Activated naive CD8-positive, alpha-beta T cell (primary cell): Measurements from ENCODE around the gene CLPTM1L.

Experiments
- H3K27ac Mint-ChIP-seq: one replicate; pipeline ENCODE4 v1.8.0; 2021; ENCODE audit warnings: mixed read lengths
- H3K27me3 Mint-ChIP-seq: one replicate; pipeline ENCODE4 v1.8.0; 2021; ENCODE audit warnings: mixed read lengths
- H3K36me3 Mint-ChIP-seq: one replicate; pipeline ENCODE4 v1.8.0; 2021; ENCODE audit warnings: mixed read lengths
- H3K4me1 Mint-ChIP-seq: one replicate; pipeline ENCODE4 v1.8.0; 2021; ENCODE audit warnings: low read depth, mixed read lengths
- H3K4me3 Mint-ChIP-seq: one replicate; pipeline ENCODE4 v1.8.0; 2021; ENCODE audit warnings: mild to moderate bottlenecking, mixed read lengths
- H3K9me3 Mint-ChIP-seq: one replicate; pipeline ENCODE4 v1.8.0; 2021; ENCODE audit warnings: low read depth, mixed read lengths

The CLPTM1L gene

GRCh38 chr5:1273745-1274144 lies 71.2 kb downstream of the CLPTM1L start:
- Mint-ChIP-seq H3K4me3 (no peak overlapping the region), H3K9me3 (no peaks in the 10 kb centered on the region), H3K4me1 (peaks cover 5% of the 10 kb centered on the region), H3K36me3 (peaks cover 4% of the 10 kb centered on the region), H3K27me3 (no peaks in the 10 kb centered on the region), H3K27ac (no peak overlapping the region)

GRCh38 chr5:1272201-1272600 lies 72.7 kb downstream of the CLPTM1L start:
- Mint-ChIP-seq H3K27me3 (no peaks in the 10 kb centered on the region), H3K4me1 (peaks cover 14% of the 10 kb centered on the region)

GRCh38 chr5:1270933-1271914 lies 73.7 kb downstream of the CLPTM1L start:
- H3K4me1 Mint-ChIP-seq, result peaks cover 14% of the 10 kb centered on the region
- H3K36me3 Mint-ChIP-seq, result no peaks in the 10 kb centered on the region
- H3K27me3 Mint-ChIP-seq, result no peaks in the 10 kb centered on the region
- no peaks in the 10 kb centered on the region for H3K9me3 Mint-ChIP-seq
- H3K27ac Mint-ChIP-seq, result no peak overlapping the region
- H3K4me3 Mint-ChIP-seq, result no peak overlapping the region

More at GRCh38 chr5:1272201-1272600, 72.7 kb downstream of the CLPTM1L start:
- Mint-ChIP-seq H3K4me3 (no peak overlapping the region), H3K27ac (no peak overlapping the region), H3K36me3 (no peaks in the 10 kb centered on the region), H3K9me3 (no peaks in the 10 kb centered on the region)

- Mint-ChIP-seq H3K4me1 (peaks cover 14% of the 10 kb centered on the region), H3K27ac (no peak overlapping the region), H3K27me3 (no peaks in the 10 kb centered on the region), H3K9me3 (no peaks in the 10 kb centered on the region), H3K36me3 (no peaks in the 10 kb centered on the region), H3K4me3 (no peak overlapping the region)
These were observed 74.5 kb downstream of the CLPTM1L start for GRCh38 chr5:1270426-1270825.

- Mint-ChIP-seq H3K27me3 (no peaks in the 10 kb centered on the region), H3K27ac (peak overlapping the region; percentile 16), H3K4me1 (peaks cover 14% of the 10 kb centered on the region), H3K36me3 (no peaks in the 10 kb centered on the region), H3K9me3 (no peaks in the 10 kb centered on the region), H3K4me3 (no peak overlapping the region)
These were observed 76.2 kb downstream of the CLPTM1L start for GRCh38 chr5:1268666-1269065.

GRCh38 chr5:1268056-1268455 lies 76.8 kb downstream of the CLPTM1L start:
- no peak overlapping the region for H3K27ac Mint-ChIP-seq
- H3K27me3 Mint-ChIP-seq, result no peaks in the 10 kb centered on the region
- H3K36me3 Mint-ChIP-seq, result no peaks in the 10 kb centered on the region
- H3K9me3 Mint-ChIP-seq, result no peaks in the 10 kb centered on the region
- H3K4me1 Mint-ChIP-seq, result peaks cover 14% of the 10 kb centered on the region
- H3K4me3 Mint-ChIP-seq, result no peak overlapping the region
